K562 (cell line): ENCODE results near the gene USP10. TPM values are rescaled to one million over a fixed set of nuclear protein-coding genes. Genes with fewer than 3 reads are reported as not detected.

ENCODE experiments used
- ATAC-seq: fragments of 200-7000 bp; cut with Tn5 transposase; 3 replicates; pipeline ENCODE4 v1.9.1; 2020; ENCODE audit warnings: moderate library complexity
- BruUV-seq: library from RNA; stranded (reverse); fragments of 400-500 nt; replicated peaks from 2 replicates; lab custom pipeline; 2021; lab: Mats Ljungman, UMichigan
- CTCF ChIA-PET: fragments of 300-600 bp; formaldehyde crosslinking; extraction: SDS; loops from one replicate; lab custom pipeline; 2021; ENCODE audit warnings: low intra/inter-chr PET ratio; lab: Yijun Ruan, JAX
- POLR2A ChIA-PET: fragments of 300-600, 350-650 bp; sonication (Branson Sonifier 250); formaldehyde crosslinking; extraction: SDS; loops from one replicate; lab custom pipeline; 2021; ENCODE audit warnings: antibody characterized with exemption, inconsistent platforms; lab: Yijun Ruan, JAX
- DNase-seq, 4 experiments: peaks; one replicate each; pipeline versions ENCODE4 v3.0.0 to v3.0.0-alpha.2; 2011 to 2018; ENCODE audit warnings: low spot score in 3 of 4, mixed read lengths in 3 of 4; ENCODE audit errors: extremely low read depth in 1 of 4
- FAIRE-seq: peaks from 2 replicates; lab custom pipeline; 2011; peaks lifted over from hg19 to GRCh38; lab: Jason Lieb, UNC
- H2AFZ ChIP-seq: 2 replicates; pipeline ENCODE4 v1.6.0; 2011; ENCODE audit warnings: low read depth, low read length, control low read depth, inconsistent platforms
- H3K27ac ChIP-seq: fragments of 200-600 bp; 3 replicates; pipeline ENCODE4 v1.8.0; 2011; ENCODE audit warnings: low read depth, mild to moderate bottlenecking, control low read depth, inconsistent platforms, low read length, moderate library complexity, mixed read lengths; ENCODE audit errors: extremely low read depth
- H3K27me3 ChIP-seq, 2 experiments: fragments of 300-600 bp in 1 of 2; 2 replicates in 1 of 2; 3 replicates in 1 of 2; pipeline versions ENCODE4 v1.6.0 to v1.8.0; 2011; ENCODE audit warnings: inconsistent platforms in 2 of 2, low read length in 2 of 2, mild to moderate bottlenecking in 1 of 2, mixed read lengths in 1 of 2, moderate library complexity in 1 of 2; ENCODE audit not compliant: control insufficient read depth in 2 of 2, insufficient read depth in 2 of 2
- H3K36me3 ChIP-seq: fragments of 300-600 bp; 3 replicates; pipeline ENCODE4 v1.8.0; 2011; ENCODE audit warnings: mild to moderate bottlenecking, low read length, inconsistent platforms; ENCODE audit not compliant: control insufficient read depth, insufficient read depth
- H3K4me1 ChIP-seq, 2 experiments: fragments of 200-600 bp in 1 of 2; replicated peaks in 1 of 2; 2 replicates in 1 of 2; 3 replicates in 1 of 2; pipeline versions ENCODE4 v1.5.1 to v1.8.0; 2011; ENCODE audit warnings: inconsistent platforms in 2 of 2, low read length in 2 of 2, mild to moderate bottlenecking in 1 of 2, mixed read lengths in 1 of 2, moderate library complexity in 1 of 2; ENCODE audit not compliant: control insufficient read depth in 2 of 2, insufficient read depth in 2 of 2
- H3K4me2 ChIP-seq: 2 replicates; pipeline ENCODE4 v1.6.1; 2011; ENCODE audit warnings: low read length, control low read depth, inconsistent platforms, mixed read lengths; ENCODE audit not compliant: insufficient read depth
- H3K4me3 ChIP-seq: fragments of 200-600 bp; sonication (generic), shearing (Covaris generic); 2 replicates; pipeline ENCODE4 v1.5.1; 2016; ENCODE audit warnings: control low read depth, inconsistent platforms
- H3K79me2 ChIP-seq: fragments of 200-600 bp; 3 replicates; pipeline ENCODE4 v1.8.0; 2011; ENCODE audit warnings: low read length, inconsistent platforms; ENCODE audit not compliant: control insufficient read depth, insufficient read depth
- H3K9ac ChIP-seq, 2 experiments: 2 replicates each; pipeline versions ENCODE4 v1.6.0 to v1.6.1; 2011; ENCODE audit warnings: low read depth in 2 of 2, low read length in 2 of 2, control low read depth in 1 of 2, inconsistent platforms in 1 of 2, mild to moderate bottlenecking in 1 of 2, mixed read lengths in 1 of 2; ENCODE audit not compliant: insufficient read depth in 1 of 2
- H3K9me1 ChIP-seq: one replicate; pipeline ENCODE4 v1.6.0; 2011; ENCODE audit warnings: inconsistent platforms, mild to moderate bottlenecking, low read length, moderate library complexity; ENCODE audit not compliant: control insufficient read depth, insufficient read depth
- H3K9me3 ChIP-seq: replicated peaks from 2 replicates; pipeline ENCODE4 v1.5.1; 2011; ENCODE audit warnings: low read depth, low read length, inconsistent platforms; ENCODE audit not compliant: control insufficient read depth, insufficient read depth
- H4K20me1 ChIP-seq: replicated peaks from 2 replicates; pipeline ENCODE4 v1.6.1; 2011; ENCODE audit warnings: low read length, inconsistent platforms, mixed read lengths; ENCODE audit not compliant: control insufficient read depth, insufficient read depth
- CTBP1 ChIP-seq: fragments of 450-650 bp; IDR thresholded peaks from 2 replicates; pipeline ENCODE4 v1.6.1; 2016; ENCODE audit warnings: borderline replicate concordance
- ETS2 ChIP-seq: IDR thresholded peaks from 2 replicates; pipeline ENCODE4 v1.6.1; 2016; ENCODE audit warnings: borderline replicate concordance, missing genetic modification characterization, mild to moderate bottlenecking, moderate library complexity, missing compliant biosample characterization; ENCODE audit not compliant: poor library complexity, severe bottlenecking
- JUND ChIP-seq, 2 experiments: IDR thresholded peaks; 2 replicates in 1 of 2; 3 replicates in 1 of 2; pipeline ENCODE4 v1.6.1; 2011; ENCODE audit warnings: borderline replicate concordance in 2 of 2, low read depth in 2 of 2, low read length in 2 of 2, improper control_type of control experiment in 1 of 2, missing biosample characterization in 1 of 2, missing genetic modification characterization in 1 of 2, missing genetic modification reagents in 1 of 2
- NFIC ChIP-seq: fragments of 450-650 bp; IDR thresholded peaks from 2 replicates; pipeline ENCODE4 v1.6.1; 2017; ENCODE audit warnings: mild to moderate bottlenecking, inconsistent platforms
- POLR2H ChIP-seq: IDR thresholded peaks from 2 replicates; pipeline ENCODE4 v1.6.1; 2016; ENCODE audit warnings: missing genetic modification characterization, low read depth, mild to moderate bottlenecking, control low read depth, missing compliant biosample characterization, moderate library complexity
- TEAD4 ChIP-seq, 2 experiments: sonication (generic) in 1 of 2; formaldehyde crosslinking in 1 of 2; IDR thresholded peaks; 2 replicates each; pipeline versions ENCODE4 v1.6.1 to v1.8.0; 2012 to 2022; ENCODE audit warnings: borderline replicate concordance in 1 of 2, inconsistent platforms in 1 of 2, low read length in 1 of 2, mild to moderate bottlenecking in 1 of 2, missing genetic modification reagents in 1 of 2
- U2AF1 ChIP-seq: fragments of 200-400 bp; formaldehyde crosslinking; optimal IDR thresholded peaks from 2 replicates; pipeline ENCODE3; 2017; ENCODE audit warnings: mild to moderate bottlenecking, low read depth, low read length, moderate library complexity
- ZNF232 ChIP-seq: sonication (generic); formaldehyde crosslinking; IDR thresholded peaks from 2 replicates; pipeline ENCODE4 v1.8.0; 2022; ENCODE audit warnings: mild to moderate bottlenecking, missing genetic modification reagents
- WGBS: fragments of 100-300 bp; shearing (Covaris generic); methylation state at CpG from one replicate; pipeline ENCODE4 v1.1.6; 2016; ENCODE audit warnings: low coverage, mixed read lengths; ENCODE audit not compliant: insufficient coverage; ENCODE audit errors: missing lambda C conversion rate; 5-methylcytosine and 5-hydroxymethylcytosine counted together
- in situ Hi-C: fragments of 300-500 bp; cut with MboI; formaldehyde crosslinking; loops from 4 replicates; pipeline ENCODE4 v1.15.0; 2018; ENCODE audit warnings: inconsistent platforms, mixed read lengths
- intact Hi-C: fragments of 100-400 bp; cut with micrococcal nuclease; formaldehyde crosslinking; loops from 2 replicates; pipeline ENCODE4 v1.14.2; 2022
- polyA plus RNA-seq, 8 experiments: library from polyadenylated mRNA; depleted of rRNA in 4 of 8; stranded (reverse) in 5 of 8; unstranded in 3 of 8; fragments of >200 nt; fragmentation: Nextera tagmentation in 2 of 8; fragmentation: Illumina TruSeq in 1 of 8; extraction: Ambion mirVana in 2 of 8; extraction: Trizol in 1 of 8; gene quantifications; 2 replicates each; pipeline versions ENCODE4 v1.2.1 to v1.2.3, GENCODE V29; 2011 to 2014; ENCODE audit warnings: inconsistent platforms in 1 of 8, missing spikeins in 1 of 8
- total RNA-seq, 7 experiments: library from RNA; depleted of rRNA in 6 of 7; stranded (reverse); fragments of >200 nt in 6 of 7; fragmentation: Illumina TruSeq in 2 of 7; extraction: Trizol in 2 of 7; gene quantifications; 2 replicates each; pipeline versions ENCODE4 v1.2.1 to v1.2.3, GENCODE V29; 2011 to 2021; ENCODE audit warnings: low replicate concordance in 1 of 7
- TF ChIP-seq, protein P1 (sequence below), 3 experiments: fragments of 200-800 bp in 1 of 3; fragments of 250-450 bp in 1 of 3; fragments of 450-650 bp in 1 of 3; sonication (Bioruptor Pico) in 1 of 3; sonication (Bioruptor generic) in 1 of 3; formaldehyde crosslinking in 1 of 3; IDR thresholded peaks; 2 replicates each; pipeline versions ENCODE4 v1.6.1 to v1.8.0; 2016 to 2022; ENCODE audit warnings: mild to moderate bottlenecking in 2 of 3, missing genetic modification characterization in 2 of 3, missing compliant biosample characterization in 1 of 3, moderate library complexity in 1 of 3
- TF ChIP-seq, protein P2 (sequence below): sonication (generic); formaldehyde crosslinking; IDR thresholded peaks from 2 replicates; pipeline ENCODE4 v1.8.1; 2022; ENCODE audit warnings: missing genetic modification reagents
- TF ChIP-seq, protein P3 (sequence below): fragments of 200-400 bp; formaldehyde crosslinking; IDR thresholded peaks from 2 replicates; pipeline ENCODE4 v1.6.1; 2017; ENCODE audit warnings: mild to moderate bottlenecking, low read depth, low read length, moderate library complexity

The USP10 gene
- total and polyA plus RNA-seq, 9 of the 15 experiments (the other 6 are each of a cell fraction or from before 2014, with no cell fraction given): 61.7 to 197 (median 116) TPM

DNA sequence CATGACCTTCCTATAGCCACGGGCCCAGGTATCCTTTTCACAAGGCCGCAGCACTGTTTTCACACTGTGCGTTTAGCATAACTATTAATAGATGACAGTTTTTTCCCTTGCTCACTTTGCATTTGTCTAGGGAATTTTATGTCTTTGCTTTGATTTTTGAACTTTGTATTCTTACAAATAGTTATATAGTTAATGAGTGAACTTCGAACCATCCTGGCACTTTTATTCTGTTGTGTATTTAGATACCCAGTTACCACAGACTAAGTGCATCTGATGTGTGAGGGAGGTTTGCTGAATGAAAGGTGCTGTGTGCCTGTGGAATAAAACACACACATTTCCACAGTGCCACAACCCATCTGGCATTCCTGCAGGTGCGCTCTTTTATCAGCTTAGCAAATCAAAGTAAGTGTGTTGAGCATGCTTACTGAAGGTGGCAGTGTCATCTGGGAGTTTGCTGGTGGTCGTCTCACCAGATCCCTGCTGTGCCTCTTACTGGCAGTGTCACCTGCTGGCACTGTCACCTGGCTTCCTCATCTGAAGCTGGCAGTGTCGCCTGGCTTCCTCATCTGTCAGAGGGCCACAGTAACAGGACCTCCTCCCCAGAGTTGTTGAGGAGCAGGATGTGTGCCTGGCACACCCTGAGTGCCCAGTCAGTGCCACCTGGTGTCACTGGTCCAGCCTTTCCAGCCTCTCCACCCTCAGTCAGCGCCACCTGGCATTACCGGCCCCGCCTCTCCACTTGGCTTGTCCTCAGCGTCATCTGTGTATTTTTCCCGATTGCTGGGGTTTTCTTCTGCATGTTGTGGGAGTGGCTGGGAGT, 37.6 kb downstream of the USP10 start:
- BruUV-seq: no TSS peak
- H3K9ac ChIP-seq: peak overlapping the region in 1 of 2 experiments; percentile 28; a peak in 2 of 4 replicates
- in situ Hi-C loops: no loop called here
- no peak overlapping the region for H2AFZ ChIP-seq
- no peaks in the 10 kb centered on the region for H3K9me3 ChIP-seq
- H3K9me1 ChIP-seq: peaks cover 7% of the 10 kb centered on the region
- H3K4me3 ChIP-seq: no peak overlapping the region
- POLR2A ChIA-PET: interaction anchor here (0.6 to 1.9 kb wide), 3 partner anchors 11 to 89 kb away, joined by 3 to 4 read pairs (median 3); no protein-coding TSS in a partner anchor
- intact Hi-C loops: loop anchor here (1.0 kb wide), 1 partner anchor 65 kb away; no protein-coding TSS in a partner anchor
- no peak for DNase-seq
- peaks cover 31% of the 10 kb centered on the region for H4K20me1 ChIP-seq
- no peaks in the 10 kb centered on the region for H3K27me3 ChIP-seq
- peaks cover 96% of the 10 kb centered on the region for H3K79me2 ChIP-seq
- WGBS: 90% methylated on average over 12 of the region's 12 CpGs
- no peak for ATAC-seq
- CTCF ChIA-PET: interaction anchor here (0.6 to 5.6 kb wide), 6 partner anchors 65 to 233 kb away, joined by 3 to 89 read pairs (median 4); no protein-coding TSS in a partner anchor
- FAIRE-seq: no peak
- no peak overlapping the region for H3K27ac ChIP-seq
- peaks cover 23 to 31% of the 10 kb centered on the region in 2 experiments for H3K4me1 ChIP-seq
- peaks cover 82% of the 10 kb centered on the region for H3K36me3 ChIP-seq
- H3K4me2 ChIP-seq: no peak overlapping the region
- no peak for TF ChIP-seq POLR2H
- TF ChIP-seq, protein P1, sequence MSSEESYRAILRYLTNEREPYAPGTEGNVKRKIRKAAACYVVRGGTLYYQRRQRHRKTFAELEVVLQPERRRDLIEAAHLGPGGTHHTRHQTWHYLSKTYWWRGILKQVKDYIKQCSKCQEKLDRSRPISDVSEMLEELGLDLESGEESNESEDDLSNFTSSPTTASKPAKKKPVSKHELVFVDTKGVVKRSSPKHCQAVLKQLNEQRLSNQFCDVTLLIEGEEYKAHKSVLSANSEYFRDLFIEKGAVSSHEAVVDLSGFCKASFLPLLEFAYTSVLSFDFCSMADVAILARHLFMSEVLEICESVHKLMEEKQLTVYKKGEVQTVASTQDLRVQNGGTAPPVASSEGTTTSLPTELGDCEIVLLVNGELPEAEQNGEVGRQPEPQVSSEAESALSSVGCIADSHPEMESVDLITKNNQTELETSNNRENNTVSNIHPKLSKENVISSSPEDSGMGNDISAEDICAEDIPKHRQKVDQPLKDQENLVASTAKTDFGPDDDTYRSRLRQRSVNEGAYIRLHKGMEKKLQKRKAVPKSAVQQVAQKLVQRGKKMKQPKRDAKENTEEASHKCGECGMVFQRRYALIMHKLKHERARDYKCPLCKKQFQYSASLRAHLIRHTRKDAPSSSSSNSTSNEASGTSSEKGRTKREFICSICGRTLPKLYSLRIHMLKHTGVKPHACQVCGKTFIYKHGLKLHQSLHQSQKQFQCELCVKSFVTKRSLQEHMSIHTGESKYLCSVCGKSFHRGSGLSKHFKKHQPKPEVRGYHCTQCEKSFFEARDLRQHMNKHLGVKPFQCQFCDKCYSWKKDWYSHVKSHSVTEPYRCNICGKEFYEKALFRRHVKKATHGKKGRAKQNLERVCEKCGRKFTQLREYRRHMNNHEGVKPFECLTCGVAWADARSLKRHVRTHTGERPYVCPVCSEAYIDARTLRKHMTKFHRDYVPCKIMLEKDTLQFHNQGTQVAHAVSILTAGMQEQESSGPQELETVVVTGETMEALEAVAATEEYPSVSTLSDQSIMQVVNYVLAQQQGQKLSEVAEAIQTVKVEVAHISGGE (CRISPR knock-in tag; IDR thresholded peaks at IDR 0.05): 0 out of 6 replicates have a peak, but pooled peaks of 1 of the 3 experiments have one; percentile 35
- TF ChIP-seq, protein P2, sequence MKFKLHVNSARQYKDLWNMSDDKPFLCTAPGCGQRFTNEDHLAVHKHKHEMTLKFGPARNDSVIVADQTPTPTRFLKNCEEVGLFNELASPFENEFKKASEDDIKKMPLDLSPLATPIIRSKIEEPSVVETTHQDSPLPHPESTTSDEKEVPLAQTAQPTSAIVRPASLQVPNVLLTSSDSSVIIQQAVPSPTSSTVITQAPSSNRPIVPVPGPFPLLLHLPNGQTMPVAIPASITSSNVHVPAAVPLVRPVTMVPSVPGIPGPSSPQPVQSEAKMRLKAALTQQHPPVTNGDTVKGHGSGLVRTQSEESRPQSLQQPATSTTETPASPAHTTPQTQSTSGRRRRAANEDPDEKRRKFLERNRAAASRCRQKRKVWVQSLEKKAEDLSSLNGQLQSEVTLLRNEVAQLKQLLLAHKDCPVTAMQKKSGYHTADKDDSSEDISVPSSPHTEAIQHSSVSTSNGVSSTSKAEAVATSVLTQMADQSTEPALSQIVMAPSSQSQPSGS (CRISPR knock-in tag): no peak
- TF ChIP-seq TEAD4 (IDR thresholded peaks at IDR 0.05; ENCODE audit: low read length): no peak
- 0 out of 2 replicates have a peak, but pooled peaks have one; percentile 36 for TF ChIP-seq TEAD4 (CRISPR knock-in tag; IDR thresholded peaks at IDR 0.05; ENCODE audit: borderline replicate concordance)
- no peak for TF ChIP-seq NFIC
- TF ChIP-seq U2AF1: no peak
- TF ChIP-seq, protein P3, sequence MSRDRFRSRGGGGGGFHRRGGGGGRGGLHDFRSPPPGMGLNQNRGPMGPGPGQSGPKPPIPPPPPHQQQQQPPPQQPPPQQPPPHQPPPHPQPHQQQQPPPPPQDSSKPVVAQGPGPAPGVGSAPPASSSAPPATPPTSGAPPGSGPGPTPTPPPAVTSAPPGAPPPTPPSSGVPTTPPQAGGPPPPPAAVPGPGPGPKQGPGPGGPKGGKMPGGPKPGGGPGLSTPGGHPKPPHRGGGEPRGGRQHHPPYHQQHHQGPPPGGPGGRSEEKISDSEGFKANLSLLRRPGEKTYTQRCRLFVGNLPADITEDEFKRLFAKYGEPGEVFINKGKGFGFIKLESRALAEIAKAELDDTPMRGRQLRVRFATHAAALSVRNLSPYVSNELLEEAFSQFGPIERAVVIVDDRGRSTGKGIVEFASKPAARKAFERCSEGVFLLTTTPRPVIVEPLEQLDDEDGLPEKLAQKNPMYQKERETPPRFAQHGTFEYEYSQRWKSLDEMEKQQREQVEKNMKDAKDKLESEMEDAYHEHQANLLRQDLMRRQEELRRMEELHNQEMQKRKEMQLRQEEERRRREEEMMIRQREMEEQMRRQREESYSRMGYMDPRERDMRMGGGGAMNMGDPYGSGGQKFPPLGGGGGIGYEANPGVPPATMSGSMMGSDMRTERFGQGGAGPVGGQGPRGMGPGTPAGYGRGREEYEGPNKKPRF: no peak
- TF ChIP-seq CTBP1: no peak
- TF ChIP-seq JUND (IDR thresholded peaks at IDR 0.05; ENCODE audit: borderline replicate concordance, low read depth, low read length): no peak
- TF ChIP-seq JUND (tag; IDR thresholded peaks at IDR 0.05; ENCODE audit: borderline replicate concordance, low read depth, low read length): no peak
- no peak for TF ChIP-seq ETS2
- TF ChIP-seq ZNF232 (CRISPR knock-in tag): no peak
